GM19324 (cell line): ENCODE measurements around the gene FGFR3.
A peak's percentile ranks its signal among the peaks of the same experiment; 100 is the strongest.
"Not testable (repeated sequence)": the region's sequence is repeated elsewhere in the genome, so short reads cannot be mapped to it uniquely, and the experiment has no call there.

Source experiments
- ATAC-seq: cut with Tn5 transposase; IDR thresholded peaks from one replicate; pipeline ENCODE4 v1.9.1; 2021; ENCODE audit warnings: mild to moderate bottlenecking, moderate library complexity; ENCODE audit not compliant: unreplicated experiment, low FRiP score

Gene FGFR3

DNA sequence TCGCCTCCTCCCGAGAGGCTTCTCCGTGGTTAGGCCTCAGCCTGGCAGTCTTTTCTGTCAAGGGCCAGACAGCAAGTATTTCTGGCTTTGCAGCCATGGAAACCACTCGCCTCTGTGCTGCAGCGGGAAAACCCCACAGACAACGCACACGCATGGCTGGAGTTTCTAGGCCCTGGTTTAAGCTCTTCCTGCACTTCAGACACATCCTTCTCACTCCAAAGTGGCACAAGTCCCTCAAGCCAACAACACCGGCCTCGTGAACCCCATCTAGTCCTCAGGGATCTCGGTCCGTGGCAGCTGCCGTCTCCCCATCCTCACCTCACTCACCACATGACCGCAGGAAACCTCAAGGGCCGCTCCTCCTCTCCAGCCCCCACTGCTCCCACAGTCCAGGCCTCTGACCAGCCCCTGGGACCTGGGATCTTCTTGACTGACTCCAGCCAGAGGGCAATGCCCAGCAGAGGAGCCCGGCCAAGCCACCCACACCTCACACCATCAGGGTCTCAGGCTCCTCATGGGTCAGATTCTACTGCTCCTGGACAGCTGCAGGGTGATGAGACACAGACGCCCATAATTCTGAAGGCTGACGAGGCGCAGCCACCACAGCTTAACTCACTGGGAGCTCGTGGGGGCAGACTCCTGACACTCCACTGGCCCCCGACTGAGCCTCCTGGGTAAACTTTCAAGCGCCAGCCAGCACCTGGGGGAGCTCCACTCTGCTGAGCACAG, 41.1 kb downstream of the FGFR3 start:
- no peak for ATAC-seq

DNA sequence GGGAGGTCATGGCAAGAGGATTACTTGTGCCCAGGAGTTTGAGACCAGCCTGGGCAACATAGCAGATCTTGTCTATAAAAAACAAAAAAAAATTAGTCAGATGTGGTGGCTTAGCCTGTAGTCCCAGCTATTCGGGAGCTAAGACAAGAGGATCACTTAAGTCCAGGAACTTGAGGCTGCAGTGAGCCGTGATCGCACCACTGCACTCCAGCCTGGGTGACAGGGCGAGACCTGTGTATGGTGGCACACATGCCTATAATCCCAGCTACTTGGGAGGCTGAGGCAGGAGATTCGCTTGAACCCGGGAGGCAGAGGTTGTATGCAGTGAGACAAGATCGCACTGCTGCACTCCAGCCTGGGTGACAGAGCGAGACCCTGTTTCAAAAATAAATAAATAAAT, 42.7 kb downstream of the FGFR3 start:
- not testable (repeated sequence) for ATAC-seq

GRCh38 chr4:1836650-1837049, 43.6 kb downstream of the FGFR3 start:
- ATAC-seq: no peak

- ATAC-seq: no peak
Measured at GRCh38 chr4:1837069-1837468, 44.0 kb downstream of the FGFR3 start.

DNA sequence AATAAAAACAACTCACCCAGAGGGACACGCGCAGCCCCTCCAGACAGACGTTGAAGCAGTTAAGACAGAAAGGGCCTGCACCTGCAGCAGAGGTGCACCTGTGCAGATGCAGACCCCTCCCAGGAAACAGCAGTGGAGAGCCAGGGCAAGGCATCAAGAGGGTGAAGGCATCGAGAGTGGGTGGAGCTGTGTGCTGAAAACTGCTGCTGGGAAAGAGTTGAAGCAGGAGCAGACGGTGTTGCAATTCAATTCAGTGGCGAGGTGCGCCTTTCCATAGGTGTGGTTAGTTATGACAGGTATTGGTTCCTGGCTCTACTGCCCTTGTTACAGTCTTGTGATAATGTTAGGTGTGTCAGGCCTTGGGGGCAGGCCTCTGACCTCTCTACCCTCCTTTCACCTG, 46.2 kb downstream of the FGFR3 start:
- no peak for ATAC-seq

DNA sequence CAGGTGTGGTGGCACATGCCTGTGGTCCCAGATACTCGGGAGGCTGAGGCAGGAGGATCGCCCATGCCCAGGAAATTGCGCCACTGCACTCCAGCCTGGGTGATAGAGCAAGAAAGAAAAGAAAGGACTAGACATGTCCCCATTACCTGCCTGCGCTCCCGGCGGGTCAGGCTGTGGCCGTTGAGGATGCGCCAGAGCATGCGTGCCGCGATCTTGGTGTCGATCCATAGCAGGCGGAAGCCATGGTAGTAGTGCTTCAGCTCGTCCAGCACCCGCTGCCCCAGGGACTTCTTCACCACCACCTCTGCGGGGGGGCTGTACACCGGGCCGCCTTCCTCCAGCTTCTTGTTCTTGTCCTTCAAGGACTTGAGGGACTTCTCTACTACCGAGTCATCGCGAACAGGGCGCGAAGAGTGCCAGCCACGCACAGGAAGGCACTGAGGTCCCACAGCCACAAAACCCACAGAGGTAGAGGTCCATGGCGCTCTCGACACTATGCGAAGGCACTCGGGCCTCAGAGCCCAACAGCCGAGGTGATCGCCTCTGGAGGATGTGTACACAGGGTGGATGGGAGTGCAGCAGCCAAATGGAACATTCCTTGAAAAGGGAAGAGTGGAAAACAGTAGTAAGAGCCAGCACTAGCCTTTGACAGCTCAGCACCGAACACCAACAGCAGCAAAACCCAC, 48.3 kb downstream of the FGFR3 start:
- no peak for ATAC-seq

DNA sequence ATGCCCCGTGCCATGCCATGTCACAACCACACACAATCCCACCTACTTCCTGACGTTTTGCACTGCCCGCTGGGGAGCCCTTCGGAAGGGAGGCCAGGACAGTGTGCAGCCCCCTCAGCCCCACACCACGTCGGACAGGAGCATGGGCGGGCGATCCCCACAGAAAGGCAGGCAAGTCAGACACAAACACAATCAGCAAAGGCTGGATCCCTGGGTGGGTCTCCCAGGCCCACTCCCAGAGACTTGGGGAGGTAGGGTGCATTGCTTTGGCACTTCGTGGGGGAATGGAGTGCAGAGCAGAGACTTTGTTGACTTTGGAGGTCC, 48.8 kb downstream of the FGFR3 start:
- no peak for ATAC-seq

- ATAC-seq: no peak
Measured at GRCh38 chr4:1842339-1842895, 49.3 kb downstream of the FGFR3 start.

DNA sequence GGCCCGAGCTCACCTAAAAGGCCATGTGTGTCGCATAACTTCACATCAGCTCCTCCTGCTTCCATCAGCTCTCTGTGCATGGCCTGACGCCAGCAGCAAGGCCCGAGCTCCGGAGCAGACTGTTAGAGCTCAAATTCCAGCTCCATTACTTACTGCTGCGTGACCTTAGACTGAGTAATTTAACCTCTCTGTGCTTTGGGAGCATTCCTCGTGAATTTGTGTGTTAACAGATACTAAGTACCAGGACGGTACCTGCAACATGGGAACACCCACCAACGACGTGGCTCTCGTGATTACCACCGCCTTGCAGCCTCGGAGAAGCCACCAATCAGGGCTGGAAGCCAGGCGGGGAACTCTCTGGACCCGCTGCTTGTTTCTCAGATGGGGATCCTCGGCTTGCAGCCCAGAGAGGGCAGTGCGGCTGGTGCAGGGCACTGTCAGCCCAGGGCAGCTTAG, 49.9 kb downstream of the FGFR3 start:
- no peak for ATAC-seq

- ATAC-seq: no peak
Measured at GRCh38 chr4:1843852-1844251, 50.8 kb downstream of the FGFR3 start.

GRCh38 chr4:1844618-1845017, 51.5 kb downstream of the FGFR3 start:
- ATAC-seq: not testable (repeated sequence)

DNA sequence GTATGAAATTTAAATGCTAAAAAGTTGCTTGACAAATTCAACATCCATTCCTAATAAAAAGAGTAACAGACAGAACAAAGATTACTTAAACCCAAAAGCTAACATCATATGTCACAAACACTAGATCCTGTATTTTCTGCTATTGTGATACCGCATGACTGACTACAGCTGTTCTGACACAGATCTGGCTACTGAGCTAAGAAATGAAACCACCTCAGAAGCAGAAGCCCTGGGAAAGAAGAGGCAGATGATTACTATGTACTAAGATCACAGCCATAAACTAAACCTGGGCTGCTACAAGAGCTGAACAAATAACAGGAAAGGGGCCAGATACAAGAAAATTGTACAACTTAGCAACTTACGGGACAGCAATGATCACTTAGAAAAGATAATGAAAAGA, 53.5 kb downstream of the FGFR3 start:
- no peak for ATAC-seq

DNA sequence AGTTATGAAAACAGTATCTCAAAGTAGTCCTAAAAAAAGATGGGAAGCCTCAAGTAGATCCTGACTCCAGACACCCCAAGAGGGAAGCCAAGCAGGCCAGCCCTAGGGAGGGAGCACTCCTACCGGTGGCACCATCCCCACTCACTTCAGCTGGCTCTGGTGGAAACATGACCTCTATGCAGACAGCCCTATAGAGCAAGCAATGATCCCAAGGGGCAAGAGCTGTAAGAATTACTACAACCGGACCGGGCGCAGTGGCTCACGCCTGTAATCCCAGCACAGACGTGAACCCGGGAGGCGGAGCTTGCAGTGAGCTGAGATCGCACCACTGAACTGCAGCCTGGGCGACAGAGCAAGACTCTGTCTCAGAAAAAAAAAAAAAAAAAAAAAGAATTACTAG, 57.2 kb downstream of the FGFR3 start:
- ATAC-seq: no peak

- no peak for ATAC-seq
Measured at GRCh38 chr4:1851160-1851559, 58.1 kb downstream of the FGFR3 start.

GRCh38 chr4:1851575-1852410, 58.7 kb downstream of the FGFR3 start:
- ATAC-seq: no peak

DNA sequence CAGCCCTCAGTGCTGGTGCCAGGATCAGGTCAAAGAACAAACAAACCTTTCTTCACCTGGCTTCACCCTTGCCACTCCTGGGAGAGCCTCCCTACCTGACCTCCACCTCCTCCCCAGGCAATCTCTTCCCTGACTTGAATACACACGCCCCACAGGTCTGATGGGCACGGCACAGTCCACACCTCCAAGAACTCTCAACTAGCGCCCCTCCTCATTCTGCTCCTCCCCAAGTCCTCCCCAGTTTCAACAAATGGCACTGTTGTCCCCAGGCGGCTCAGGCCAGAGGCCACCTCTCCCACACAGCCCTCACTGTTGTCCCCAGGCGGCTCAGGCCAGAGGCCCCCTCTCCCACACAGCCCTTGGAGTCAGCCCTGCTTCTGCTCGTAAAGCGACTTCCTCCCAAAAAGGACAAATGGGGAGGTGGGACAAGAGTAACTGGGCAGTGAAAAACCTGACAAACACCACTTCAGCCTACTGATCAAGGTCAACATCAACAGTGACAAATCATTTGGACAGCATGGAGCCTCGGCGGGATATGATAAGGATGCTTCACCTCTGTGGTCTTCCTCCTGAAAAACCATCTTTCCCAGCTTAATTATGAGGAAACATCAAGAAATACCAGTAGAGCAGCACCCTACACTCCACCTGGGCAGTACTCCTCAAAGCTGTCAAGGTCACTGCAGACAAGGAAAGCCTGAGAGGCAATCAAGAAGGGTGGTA, 60.0 kb downstream of the FGFR3 start:
- ATAC-seq: no peak

DNA sequence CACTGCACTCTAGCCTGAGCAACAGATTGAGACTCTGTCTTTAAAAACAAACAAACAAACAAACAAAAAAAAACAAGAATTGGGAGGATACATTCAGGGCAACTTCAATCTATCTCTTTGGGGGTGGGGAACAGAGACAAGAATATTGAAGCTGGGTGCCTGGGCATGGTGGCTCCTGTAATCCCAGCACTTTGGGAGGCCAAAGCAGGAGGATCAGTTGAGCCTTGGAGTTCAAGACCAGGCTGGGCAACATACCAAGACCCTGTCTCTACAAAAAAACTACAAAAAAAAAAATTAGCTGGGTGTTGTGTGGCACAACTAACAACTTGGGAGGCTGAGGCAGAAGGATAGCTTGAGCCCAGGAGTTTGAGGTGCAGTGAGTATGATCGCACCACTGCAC, 61.7 kb downstream of the FGFR3 start:
- ATAC-seq: no peak

DNA sequence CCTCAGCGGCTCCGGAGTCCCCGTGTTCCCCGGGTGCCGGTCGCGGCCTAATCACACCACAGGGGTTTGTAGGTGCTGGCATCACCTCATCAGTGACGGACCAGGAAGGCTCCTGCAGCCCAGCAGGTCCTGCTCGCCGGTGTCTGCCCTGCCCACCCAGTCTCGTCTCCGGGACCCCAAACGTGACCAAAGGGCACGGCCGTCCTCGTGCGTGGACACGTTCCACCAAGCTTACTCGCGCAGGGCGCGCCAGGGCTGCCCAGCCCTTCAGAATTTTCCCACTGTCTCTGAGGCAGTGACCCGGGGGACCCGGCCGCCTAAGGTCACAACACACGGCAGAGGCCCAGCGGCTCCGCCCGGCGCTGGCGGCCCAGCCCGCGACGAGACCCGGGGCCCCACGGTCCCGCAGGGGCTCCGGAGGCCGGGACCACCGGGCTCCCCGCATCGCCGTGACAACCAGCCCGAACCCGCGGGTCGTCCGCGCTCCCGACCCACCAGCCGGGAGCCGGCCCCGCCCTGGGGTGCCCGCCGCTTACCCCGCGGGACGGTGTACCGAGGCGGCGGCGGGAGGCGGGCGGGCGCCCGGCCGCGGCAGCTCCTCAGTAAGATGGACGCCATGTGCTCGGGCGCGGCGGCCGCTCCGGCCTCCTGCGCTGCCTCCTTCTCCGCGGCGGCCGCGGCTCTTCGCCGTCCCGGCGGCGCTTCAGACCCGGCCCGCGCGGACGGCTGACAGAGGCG, 62.4 kb downstream of the FGFR3 start:
- ATAC-seq: peak; percentile 10

DNA sequence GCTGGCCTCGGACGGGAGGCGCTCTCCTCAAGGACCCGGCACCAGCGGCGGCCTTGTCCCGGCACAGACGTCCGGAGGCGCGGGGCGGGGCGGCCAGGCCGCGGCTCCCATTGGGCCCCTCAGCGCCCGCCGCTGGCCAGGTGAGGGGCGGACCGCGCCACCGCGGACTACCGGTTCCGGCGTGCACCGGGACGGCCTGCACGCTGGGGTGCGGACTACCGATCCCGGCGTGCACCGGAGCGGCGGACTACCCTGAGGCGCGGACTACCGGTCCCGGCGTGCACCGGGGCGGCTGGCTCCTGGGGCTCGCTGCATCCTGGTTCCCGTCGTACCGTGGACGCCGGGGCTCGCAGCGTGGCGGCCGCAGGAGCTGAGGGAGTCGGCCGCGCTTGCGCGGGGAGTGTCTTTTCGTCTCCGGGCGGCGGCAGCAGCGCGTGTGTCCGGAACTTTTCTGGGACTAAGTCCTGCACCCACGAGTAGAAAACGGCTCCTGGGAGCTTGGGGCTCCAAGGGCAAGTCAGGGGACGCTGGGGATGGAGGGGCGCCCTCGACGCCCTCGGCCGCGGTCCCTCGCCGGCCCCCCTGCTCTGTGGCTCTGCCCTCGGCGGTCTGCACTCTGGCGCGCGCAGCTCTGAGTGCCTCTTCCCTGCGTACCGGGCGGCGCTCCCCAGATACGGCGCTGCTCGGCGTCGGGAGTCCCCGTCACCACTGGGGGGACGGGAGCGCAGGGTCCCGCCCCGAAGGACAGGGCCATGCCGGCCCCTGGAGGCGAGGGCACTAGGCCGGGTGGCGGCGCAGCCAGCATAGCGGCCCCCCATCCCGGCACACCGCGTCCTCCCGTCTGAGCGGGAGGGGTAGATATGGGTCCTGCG, 63.2 kb downstream of the FGFR3 start, which contains the start of gene LETM1:
Gene LETM1, minus strand, starts transcription at position 86 of the 872 bp plus-strand sequence. CDS start 206 bp downstream, outside the sequence.
- peak; percentile 95 for ATAC-seq
